Measurements from ENCODE around the gene TMEM37. TPM values are rescaled to one million over a fixed set of nuclear protein-coding genes. Genes with fewer than 3 reads are reported as not detected.

Gene TMEM37
- total RNA-seq, 1 experiment from 2014 or later: 4.2 TPM

- Histone ChIP-seq H4K20me1 (ENCODE audit: control insufficient read depth, insufficient read depth, insufficient read length) (no peaks in the 10 kb centered on the region), H3K18ac (ENCODE audit: insufficient read length, low read depth, low read length) (no peak overlapping the region), H2AK5ac (ENCODE audit: insufficient read length, low read length) (no peak overlapping the region), H2BK12ac (ENCODE audit: insufficient read length, low read depth, low read length) (no peak overlapping the region), H3K14ac (ENCODE audit: insufficient read depth, low read length) (no peak overlapping the region), H3K9ac (ENCODE audit: extremely low read depth, insufficient read length, low read length) (no peak overlapping the region), H2BK5ac (ENCODE audit: insufficient read length, low read length) (no peak overlapping the region), H4K91ac (ENCODE audit: insufficient read length, low read depth, low read length) (no peak overlapping the region), H3K79me1 (ENCODE audit: insufficient read depth, low read depth, low read length, poor library complexity, severe bottlenecking) (no peaks in the 10 kb centered on the region), H3K56ac (ENCODE audit: insufficient read length, low read depth, low read length) (no peak overlapping the region), H3K9me3 (ENCODE audit: control insufficient read depth, low read depth, low read length) (no peaks in the 10 kb centered on the region), H3K27me3 (ENCODE audit: insufficient read depth, low read length) (no peaks in the 10 kb centered on the region), H4K8ac (replicated peaks; ENCODE audit: insufficient read length, low read depth, low read length) (no peak overlapping the region), H2AFZ (ENCODE audit: low read length) (no peak overlapping the region), H3K23me2 (ENCODE audit: insufficient read length, low read depth, low read length, poor library complexity, severe bottlenecking) (no peaks in the 10 kb centered on the region), H3K23ac (ENCODE audit: insufficient read length, low read depth, low read length) (no peak overlapping the region), H2BK15ac (ENCODE audit: low read depth, low read length) (no peak overlapping the region), H2BK120ac (ENCODE audit: low read depth, low read length, poor library complexity, severe bottlenecking) (no peak overlapping the region), H3T11ph (ENCODE audit: low read length) (no peak overlapping the region), H3K79me2 (ENCODE audit: insufficient read depth, low read length) (no peaks in the 10 kb centered on the region), H3K27ac (ENCODE audit: insufficient read length, low read depth, low read length) (no peak overlapping the region), H3K4me2 (ENCODE audit: insufficient read depth, insufficient read length, low read length) (no peak overlapping the region), H3K4me1 (ENCODE audit: insufficient read depth, low read length) (no peaks in the 10 kb centered on the region), H2BK20ac (ENCODE audit: low read depth, low read length, poor library complexity, severe bottlenecking) (no peak overlapping the region), H4K5ac (ENCODE audit: insufficient read length, low read depth, low read length) (no peak overlapping the region), H3K4ac (ENCODE audit: low read depth, low read length) (no peak overlapping the region)
- TF ChIP-seq, protein P1, sequence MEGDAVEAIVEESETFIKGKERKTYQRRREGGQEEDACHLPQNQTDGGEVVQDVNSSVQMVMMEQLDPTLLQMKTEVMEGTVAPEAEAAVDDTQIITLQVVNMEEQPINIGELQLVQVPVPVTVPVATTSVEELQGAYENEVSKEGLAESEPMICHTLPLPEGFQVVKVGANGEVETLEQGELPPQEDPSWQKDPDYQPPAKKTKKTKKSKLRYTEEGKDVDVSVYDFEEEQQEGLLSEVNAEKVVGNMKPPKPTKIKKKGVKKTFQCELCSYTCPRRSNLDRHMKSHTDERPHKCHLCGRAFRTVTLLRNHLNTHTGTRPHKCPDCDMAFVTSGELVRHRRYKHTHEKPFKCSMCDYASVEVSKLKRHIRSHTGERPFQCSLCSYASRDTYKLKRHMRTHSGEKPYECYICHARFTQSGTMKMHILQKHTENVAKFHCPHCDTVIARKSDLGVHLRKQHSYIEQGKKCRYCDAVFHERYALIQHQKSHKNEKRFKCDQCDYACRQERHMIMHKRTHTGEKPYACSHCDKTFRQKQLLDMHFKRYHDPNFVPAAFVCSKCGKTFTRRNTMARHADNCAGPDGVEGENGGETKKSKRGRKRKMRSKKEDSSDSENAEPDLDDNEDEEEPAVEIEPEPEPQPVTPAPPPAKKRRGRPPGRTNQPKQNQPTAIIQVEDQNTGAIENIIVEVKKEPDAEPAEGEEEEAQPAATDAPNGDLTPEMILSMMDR (conservative IDR thresholded peaks at IDR 0.05): no peak
- Mint-ChIP-seq H3K36me3 (ENCODE audit: insufficient read depth in 1 of 3, low read depth in 3 of 3) (no peaks in the 10 kb centered on the region), H3K27me3 (ENCODE audit: low read depth) (peaks cover 10% of the 10 kb centered on the region), H3K4me3 (no peak overlapping the region), H3K27ac (no peak overlapping the region), H3K9me3 (no peaks in the 10 kb centered on the region), H3K4me1 (peaks cover 10 to 20% of the 10 kb centered on the region in 2 experiments)
- no CpG with 5 or more reads among the region's 11 CpGs for WGBS (ENCODE audit: extremely low coverage, insufficient read length, low lambda C conversion rate)
- no peak for DNase-seq
These were observed 34.0 kb downstream of the TMEM37 start for GRCh38 chr2:119465687-119466086.
